Right hindlimb (tissue), 1 donor: ENCODE measurements around the gene TBXAS1.

ENCODE experiments used
- DNase-seq: peaks from one replicate; pipeline ENCODE4 v3.0.0-alpha.2; 2018

The TBXAS1 gene

GRCh38 chr7:139855498-139856270 is 26.6 kb downstream of the TBXAS1 start:
- no peak for DNase-seq

DNA sequence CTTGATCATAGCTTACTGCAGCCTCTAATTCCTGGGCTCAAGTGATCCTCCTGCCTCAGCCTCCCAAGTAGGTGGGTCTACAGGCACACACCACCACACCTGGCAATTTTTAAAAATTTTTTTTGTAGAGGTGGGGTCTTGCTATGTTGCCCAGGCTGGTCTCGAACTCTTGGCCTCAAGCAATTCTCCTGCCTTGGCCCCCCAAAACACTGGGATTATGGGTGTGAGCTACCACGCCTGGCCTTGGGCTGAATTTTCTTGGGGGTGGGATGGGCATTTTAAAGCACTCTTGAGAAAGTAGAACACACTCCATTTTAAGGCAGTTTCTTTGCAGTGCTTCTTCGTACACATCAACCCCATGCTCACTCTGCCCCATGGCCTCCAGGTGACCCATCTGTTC is 28.7 kb downstream of the TBXAS1 start:
- no peak for DNase-seq

- DNase-seq, result no peak
These were observed 31.2 kb downstream of the TBXAS1 start for GRCh38 chr7:139860090-139860775.

GRCh38 chr7:139861803-139862202 is 32.7 kb downstream of the TBXAS1 start:
- no peak for DNase-seq

DNA sequence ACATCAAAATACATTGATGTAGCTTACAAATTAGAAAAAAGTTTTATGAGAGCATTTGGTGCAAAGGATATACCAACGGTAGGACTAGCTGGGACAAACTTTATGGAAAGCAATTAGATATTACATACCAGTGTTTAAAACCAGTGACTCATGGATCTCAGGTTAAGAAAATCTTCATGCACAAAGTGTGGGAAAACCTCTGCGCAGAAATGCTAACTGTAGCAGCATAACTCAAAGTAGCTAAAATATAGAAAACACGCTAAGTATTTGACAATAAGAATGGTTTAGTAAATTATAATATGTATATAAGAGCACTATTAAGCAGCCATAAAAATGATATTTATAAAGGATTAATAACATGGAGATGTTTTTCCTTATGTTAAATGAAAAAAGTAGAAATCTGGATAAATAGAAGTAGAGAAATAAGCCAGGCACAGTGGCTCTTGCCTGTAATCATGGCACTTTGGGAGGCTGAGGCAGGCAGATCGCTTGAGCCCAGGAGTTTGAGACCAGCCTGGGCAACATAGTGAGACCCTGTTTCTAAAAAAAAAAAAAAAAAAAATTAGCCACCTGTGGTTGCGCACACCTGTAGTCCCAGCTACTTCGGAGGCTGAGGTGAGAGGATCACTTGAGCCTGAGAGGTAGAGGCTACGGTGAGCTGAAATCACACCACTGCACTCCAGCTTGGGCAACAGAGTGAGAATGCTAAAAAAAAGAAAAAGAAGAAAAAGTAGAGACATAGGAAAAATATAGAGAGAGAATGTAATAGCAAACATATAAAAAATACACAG is 37.2 kb downstream of the TBXAS1 start:
- DNase-seq, result no peak

- no peak for DNase-seq
These were observed 38.8 kb downstream of the TBXAS1 start for GRCh38 chr7:139867847-139868246.

GRCh38 chr7:139869886-139870285 is 40.8 kb downstream of the TBXAS1 start:
- DNase-seq, result no peak

GRCh38 chr7:139870380-139870779 is 41.3 kb downstream of the TBXAS1 start:
- DNase-seq, result no peak

DNA sequence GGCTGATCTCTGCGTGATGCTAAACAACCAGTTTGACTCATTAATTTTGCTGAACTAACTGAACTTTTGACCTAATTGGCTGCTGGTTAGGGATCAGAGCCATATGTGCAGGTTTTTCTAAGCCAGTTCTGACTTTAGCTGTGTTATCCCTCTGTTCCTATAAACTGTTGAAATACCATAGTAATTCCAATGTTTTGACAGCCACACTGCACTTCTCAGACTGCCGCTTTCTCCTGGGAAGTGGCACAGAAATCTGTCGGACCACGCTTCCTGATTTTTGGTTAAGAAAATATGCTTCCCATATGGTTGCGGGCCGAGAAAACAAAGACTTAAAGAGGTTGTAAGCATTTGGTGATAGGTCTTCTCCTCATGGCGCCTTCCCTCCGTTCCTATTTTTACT is 42.3 kb downstream of the TBXAS1 start:
- peak; percentile 27 for DNase-seq

GRCh38 chr7:139871820-139872219 is 42.8 kb downstream of the TBXAS1 start:
- DNase-seq, result no peak

GRCh38 chr7:139873593-139874301 is 44.7 kb downstream of the TBXAS1 start:
- no peak for DNase-seq

- no peak for DNase-seq
These were observed 45.2 kb downstream of the TBXAS1 start for GRCh38 chr7:139874302-139874629.

GRCh38 chr7:139875821-139876241 is 46.8 kb downstream of the TBXAS1 start:
- no peak for DNase-seq

- no peak for DNase-seq
These were observed 47.7 kb downstream of the TBXAS1 start for GRCh38 chr7:139876622-139877283.

DNA sequence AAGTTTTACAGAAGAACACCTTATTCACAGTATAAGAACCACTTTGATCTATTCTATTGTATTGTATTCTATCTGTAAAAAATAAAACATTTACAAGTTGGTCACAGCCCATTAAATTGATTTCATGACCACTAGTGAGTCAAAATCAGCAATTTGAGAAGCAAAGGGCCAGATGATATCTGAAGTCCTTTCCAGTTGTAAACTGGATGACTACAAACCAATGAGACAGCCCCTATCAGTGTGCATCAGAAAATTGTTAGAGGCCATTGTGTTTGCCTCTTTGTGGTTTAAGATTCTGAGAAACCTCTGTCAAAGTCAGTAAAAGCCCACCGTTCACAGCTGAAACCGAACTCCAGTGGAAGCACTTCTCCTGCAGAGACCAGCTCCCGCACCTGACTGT is 54.8 kb downstream of the TBXAS1 start:
- no peak for DNase-seq

GRCh38 chr7:139884441-139884840 is 55.4 kb downstream of the TBXAS1 start:
- no peak for DNase-seq

GRCh38 chr7:139885511-139885910 is 56.4 kb downstream of the TBXAS1 start:
- DNase-seq, result no peak

- DNase-seq, result no peak
These were observed 57.1 kb downstream of the TBXAS1 start for GRCh38 chr7:139886206-139886605.

DNA sequence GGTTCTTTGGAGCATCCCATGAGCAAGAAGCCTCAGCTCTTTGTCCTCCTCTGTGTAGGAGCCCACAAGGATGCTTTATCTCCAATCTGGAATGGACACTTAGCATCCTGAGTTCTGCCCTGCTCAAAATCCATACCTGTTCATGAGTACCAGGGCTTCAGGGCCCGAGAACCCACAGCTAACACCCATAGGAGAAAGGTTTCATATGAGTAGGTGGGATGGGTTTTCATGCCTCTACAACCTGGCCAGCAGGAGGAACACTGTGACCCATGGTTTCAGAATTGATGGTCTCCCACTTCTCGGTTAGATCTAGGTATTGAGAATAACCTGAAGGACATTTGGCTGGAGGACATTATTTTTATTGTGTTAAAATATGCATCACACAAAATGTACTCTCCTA is 57.8 kb downstream of the TBXAS1 start:
- no peak for DNase-seq

DNA sequence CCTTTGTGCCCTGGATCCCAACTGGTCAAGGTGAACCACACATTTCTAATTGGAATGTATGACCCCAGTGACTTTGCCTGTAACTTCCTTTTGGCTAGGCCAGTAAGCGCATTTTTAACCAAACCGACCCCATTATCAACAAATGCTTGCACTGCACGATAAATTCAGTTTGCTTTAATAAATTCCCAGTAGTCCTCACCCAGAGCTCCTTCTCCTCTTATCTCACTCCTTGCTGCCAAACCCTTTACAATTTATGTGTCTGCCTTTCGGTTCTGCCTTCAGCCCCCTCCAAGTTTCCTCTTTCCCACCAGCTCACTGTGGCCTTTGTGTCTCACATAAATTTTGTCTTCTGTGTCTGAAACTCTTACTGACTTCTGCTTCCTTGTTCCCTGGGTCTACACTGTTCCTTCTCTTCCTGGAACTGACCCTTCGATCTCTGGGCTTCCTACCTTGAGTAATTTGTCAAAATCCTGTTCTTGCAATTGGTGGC is 59.0 kb downstream of the TBXAS1 start:
- no peak for DNase-seq

GRCh38 chr7:139889186-139889871 is 60.3 kb downstream of the TBXAS1 start:
- DNase-seq, result no peak

DNA sequence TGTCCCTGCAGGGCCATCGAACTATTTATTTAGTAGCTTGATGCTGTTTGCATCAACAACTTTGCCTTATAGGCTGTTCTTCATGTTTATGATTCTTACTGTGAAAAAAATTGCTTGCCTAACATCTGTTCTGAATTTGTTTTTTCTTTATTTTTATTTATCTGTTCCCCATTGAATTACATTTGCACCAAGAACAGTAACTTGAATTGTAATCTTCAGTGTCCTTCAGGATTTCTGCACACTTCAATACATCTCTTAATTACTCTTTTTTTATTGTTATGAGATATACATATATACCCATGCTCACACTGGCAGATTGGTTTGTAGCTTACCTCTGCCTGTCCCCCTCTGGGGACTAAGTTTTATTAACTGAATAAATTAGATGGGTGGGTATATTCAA is 64.4 kb downstream of the TBXAS1 start:
- DNase-seq, result no peak
